Kidney glomerular epithelial cell (primary cell): Measurements from ENCODE around the gene GKN2.
"Not testable (repeated sequence)": the region's sequence is repeated elsewhere in the genome, so short reads cannot be mapped to it uniquely, and the experiment has no call there.

ENCODE experiments used
- DNase-seq: peaks from one replicate; lab custom pipeline; 2025; lab: John Stamatoyannopoulos, UW

GKN2 gene

DNA sequence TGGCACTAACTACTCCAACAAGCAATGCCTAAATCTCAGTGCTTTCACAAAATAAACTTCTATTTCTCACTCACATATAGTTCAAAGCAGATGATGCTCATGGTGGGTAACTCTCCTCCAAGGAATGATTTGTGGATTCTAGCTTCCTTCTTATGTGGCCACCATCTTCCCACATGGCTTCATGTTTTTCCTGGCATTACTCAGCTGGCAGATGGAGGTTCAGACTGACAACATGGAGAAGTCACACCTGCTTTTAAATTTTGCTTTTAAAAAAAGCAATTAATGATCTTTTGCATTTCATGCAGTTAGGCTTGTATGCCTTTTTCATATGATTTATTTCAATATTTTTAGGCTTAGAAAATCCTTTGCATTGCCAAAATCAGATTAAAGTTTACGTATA lies 6.3 kb upstream of the GKN2 start:
- DNase-seq, result no peak

GRCh38 chr2:68955432-68955831 lies 2.7 kb upstream of the GKN2 start:
- not testable (repeated sequence) for DNase-seq

DNA sequence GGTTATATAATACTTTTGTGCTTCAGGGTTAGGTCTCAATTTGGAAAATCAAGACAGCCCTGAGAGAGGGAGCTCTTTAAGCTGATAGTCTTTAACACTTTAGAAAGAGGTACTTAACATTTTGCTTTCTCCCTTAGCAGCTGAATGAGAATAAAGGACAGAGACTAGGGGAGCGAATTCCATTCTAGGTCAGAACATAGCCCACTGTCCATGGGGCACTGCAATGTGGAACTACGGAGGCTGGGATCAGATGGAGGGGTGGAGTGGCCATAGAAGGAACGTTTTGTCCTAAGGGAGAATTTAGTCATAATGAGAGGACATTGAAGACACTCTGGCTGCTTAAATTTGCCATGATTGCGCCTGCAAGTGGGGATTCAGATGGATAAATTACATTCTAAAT lies 794 bp downstream of the GKN2 start:
- DNase-seq, result no peak

GRCh38 chr2:68948710-68949109 lies 4.0 kb downstream of the GKN2 start:
- DNase-seq, result no peak

- no peak for DNase-seq
These were observed 6.6 kb downstream of the GKN2 start for GRCh38 chr2:68946117-68946516.

GRCh38 chr2:68943581-68944568 lies 8.8 kb downstream of the GKN2 start:
- DNase-seq, result peak; percentile 86

GRCh38 chr2:68942827-68943226 lies 9.9 kb downstream of the GKN2 start:
- DNase-seq, result no peak

- DNase-seq, result no peak
These were observed 12.3 kb downstream of the GKN2 start for GRCh38 chr2:68940369-68940768.

GRCh38 chr2:68939962-68940361 lies 12.7 kb downstream of the GKN2 start:
- no peak for DNase-seq

GRCh38 chr2:68938938-68939337 lies 13.8 kb downstream of the GKN2 start:
- DNase-seq, result no peak

GRCh38 chr2:68937346-68938055 lies 15.2 kb downstream of the GKN2 start:
- DNase-seq, result no peak

DNA sequence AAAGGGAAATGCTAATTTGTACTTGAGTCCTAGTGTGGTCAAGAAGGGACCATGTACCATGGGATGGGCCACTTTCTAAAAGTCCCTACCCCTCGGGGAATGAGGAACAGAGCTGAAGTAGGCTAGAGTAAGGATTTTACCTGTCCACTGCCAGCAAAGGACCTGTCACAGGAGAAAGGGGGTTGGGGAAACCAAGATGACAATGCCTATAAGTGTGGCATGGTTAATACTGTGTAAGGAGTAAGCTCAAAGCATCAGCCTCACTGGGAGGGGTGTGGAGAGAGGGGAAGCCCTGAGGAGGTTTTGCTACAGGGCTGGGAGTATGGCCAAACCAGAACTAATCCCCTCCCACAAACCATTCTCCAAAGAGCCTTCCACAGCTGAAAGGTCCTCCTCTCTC lies 15.8 kb downstream of the GKN2 start:
- peak; percentile 3 for DNase-seq

DNA sequence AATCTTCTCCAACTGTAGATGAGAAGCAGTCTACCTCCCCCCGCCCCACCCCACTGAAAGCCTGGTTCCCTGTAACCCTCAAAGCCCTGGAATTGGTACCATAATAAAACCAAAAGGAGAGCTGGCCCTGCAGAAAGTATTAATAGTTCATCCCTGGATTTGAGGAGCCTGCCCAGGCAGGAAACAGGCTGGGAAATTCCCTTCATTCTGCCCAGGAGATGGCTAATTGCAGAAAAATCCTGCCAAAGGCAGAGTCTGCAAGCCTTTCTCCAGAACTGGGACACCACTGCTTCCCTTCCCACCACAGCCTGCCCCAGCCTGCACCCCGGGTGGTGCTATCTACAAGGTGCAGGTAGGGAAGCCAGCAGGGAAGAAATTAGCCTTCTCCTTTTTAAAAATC lies 16.3 kb downstream of the GKN2 start:
- peak; percentile 54 for DNase-seq

DNA sequence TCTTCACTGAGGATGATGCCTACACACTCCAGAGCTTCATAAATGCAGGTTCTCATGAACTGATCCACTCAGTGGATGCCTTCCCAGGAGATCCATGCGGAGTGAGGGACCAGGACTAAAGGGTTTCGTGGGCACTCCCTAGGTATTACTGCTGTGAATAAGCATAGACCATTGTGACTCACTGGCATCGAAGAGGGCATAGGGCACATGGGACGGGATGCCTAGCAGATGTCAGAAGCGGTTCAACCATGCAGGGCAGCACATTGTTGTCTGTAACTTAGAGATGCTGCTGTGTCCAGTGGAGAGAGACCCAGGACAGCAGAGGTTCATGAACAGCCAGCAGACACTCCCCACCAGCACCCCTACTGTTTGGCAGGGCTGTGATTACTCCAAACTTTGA lies 17.2 kb downstream of the GKN2 start:
- no peak for DNase-seq

GRCh38 chr2:68934021-68934420 lies 18.7 kb downstream of the GKN2 start:
- no peak for DNase-seq

DNA sequence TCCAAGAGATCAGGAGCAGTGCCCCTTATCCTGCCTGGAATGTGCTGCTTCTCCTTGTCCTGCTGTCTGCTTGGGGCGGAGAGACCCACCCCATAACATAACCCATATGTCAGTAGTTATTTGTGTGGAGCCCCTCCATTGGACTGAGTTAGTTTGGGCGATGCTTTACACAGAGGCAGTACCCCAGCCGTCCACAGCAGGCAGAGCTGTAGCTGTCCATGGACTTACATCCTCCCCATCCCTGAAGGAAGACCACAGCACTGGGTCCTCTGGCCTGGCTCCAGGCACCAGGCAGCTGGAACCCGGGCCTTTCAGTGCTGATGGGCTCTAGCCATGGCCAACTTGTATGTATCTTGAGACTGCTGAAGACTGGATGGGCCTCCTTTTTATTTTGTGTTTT lies 20.3 kb downstream of the GKN2 start:
- DNase-seq, result no peak

GRCh38 chr2:68931799-68932198 lies 20.9 kb downstream of the GKN2 start:
- no peak for DNase-seq

DNA sequence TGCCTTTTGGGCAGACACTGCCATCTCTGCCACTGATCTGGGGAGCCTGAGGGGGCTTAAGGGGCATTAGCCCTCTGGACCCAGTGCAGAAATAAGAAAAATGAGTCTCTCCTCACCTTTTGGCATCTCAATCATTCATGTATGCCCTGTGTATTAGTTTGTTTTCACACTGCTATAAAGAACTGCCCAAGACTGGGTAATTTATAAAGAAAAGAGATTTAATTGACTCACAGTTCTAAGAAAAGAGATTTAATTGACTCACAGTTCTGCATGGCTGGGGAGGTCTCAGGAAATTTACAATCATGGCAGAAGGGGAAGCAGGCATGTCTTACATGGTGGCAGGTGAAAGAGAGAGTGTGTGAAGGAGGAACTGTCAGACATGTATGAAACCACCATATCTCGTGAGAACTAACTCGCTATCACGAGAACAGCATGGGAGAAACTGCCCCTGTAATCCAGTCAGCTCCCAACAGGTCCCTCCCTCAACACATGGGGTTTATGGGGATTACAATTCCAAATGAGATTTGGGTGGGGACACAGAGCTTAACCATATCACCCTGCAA lies 21.5 kb downstream of the GKN2 start:
- DNase-seq, result no peak

GRCh38 chr2:68926796-68927195 lies 25.9 kb downstream of the GKN2 start:
- DNase-seq, result peak; percentile 55

DNA sequence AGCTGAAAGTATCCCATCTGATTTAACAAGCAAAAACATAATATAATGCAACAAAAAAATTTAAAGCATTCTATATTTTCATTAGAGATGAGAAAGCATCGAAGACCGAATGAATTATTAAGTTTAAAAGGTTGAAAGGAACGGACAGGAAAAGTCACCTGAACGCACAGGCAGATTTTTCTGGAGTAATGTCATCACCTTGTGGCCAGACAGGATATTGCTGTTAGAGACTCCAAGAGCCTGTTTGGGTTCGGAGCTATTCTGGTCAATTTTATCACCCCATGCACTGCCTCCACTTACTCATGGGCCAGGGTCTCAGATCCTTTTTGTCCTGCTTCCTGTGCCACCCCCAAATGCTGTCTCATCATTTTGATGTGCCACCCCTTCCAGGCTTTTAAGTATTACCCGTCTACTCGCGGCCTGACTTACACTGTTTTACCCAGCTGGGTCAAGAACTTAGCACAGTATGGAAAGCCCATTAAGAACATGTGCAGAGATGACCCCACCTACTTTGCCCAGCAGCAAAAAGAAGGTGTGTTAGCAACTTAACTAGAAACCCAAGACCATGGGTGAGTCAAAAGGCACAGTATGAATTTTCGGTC lies 27.3 kb downstream of the GKN2 start:
- peak; percentile 46 for DNase-seq

- peak; percentile 92 for DNase-seq
These were observed 31.0 kb downstream of the GKN2 start for GRCh38 chr2:68921646-68922045.

DNA sequence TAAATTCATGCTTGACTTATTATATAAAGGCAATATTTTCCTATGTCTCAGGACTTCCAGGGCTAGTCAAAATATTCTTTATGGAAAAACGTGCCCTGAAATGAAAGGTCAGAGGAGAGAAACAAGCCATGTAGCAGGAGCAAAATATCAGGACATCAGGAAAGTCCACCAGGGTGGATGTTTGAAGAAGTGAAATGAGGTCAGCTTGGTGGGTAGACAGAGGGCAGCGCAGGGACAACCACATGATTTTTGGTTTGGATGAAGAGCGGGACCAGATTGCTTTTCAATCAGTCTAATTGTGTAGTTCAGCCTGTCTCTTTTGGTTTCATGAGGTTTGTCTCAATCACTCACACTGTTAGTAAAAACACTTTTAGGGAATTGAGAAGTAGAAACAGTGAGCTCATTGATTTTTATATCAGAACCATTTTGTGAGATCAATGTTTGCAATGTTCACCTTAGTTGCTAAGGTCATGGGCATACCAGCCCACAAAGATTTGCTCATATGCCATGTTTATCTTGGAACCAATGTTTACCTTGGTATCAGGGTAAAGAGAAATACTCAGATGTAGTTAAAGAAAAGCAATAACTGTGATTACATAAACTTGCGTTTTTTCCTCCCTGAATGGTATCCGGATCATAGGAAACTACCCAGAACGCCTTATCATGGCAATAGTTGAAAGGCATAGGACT lies 32.1 kb downstream of the GKN2 start:
- DNase-seq, result peak; percentile 2
